Thyroid gland (tissue), 4 donors: Measurements from ENCODE around the gene CCR2. TPM values are rescaled to one million over a fixed set of nuclear protein-coding genes. Genes with fewer than 3 reads are reported as not detected.

ENCODE experiments used
- DNase-seq, 2 donors: peaks; one replicate each; pipeline ENCODE4 v3.0.0-alpha.2; 2019
- H3K27ac ChIP-seq, 3 donors: fragments of 200-600 bp; sonication (generic); 1 replicate in 2 of 3; 2 replicates in 1 of 3; pipeline ENCODE4 v1.5.1; 2016 to 2019; ENCODE audit warnings: mild to moderate bottlenecking in 1 of 3, moderate library complexity in 1 of 3
- H3K27me3 ChIP-seq: fragments of 200-600 bp; sonication (generic); one replicate; pipeline ENCODE4 v1.5.1; 2019
- H3K36me3 ChIP-seq, 2 donors: fragments of 200-600 bp; sonication (generic); one replicate each; pipeline ENCODE4 v1.5.1; 2016 to 2019
- H3K4me1 ChIP-seq, 2 donors: fragments of 200-600 bp; sonication (generic); one replicate each; pipeline ENCODE4 v1.5.1; 2017 to 2019
- H3K4me3 ChIP-seq, 3 donors: fragments of 200-600 bp; sonication (generic); replicated peaks in 1 of 3; 1 replicate in 2 of 3; 2 replicates in 1 of 3; pipeline ENCODE4 v1.5.1; 2016; ENCODE audit warnings: mild to moderate bottlenecking in 1 of 3
- H3K9me3 ChIP-seq: fragments of 200-600 bp; sonication (generic); one replicate; pipeline ENCODE4 v1.5.1; 2017
- CTCF ChIP-seq, 6 experiments: fragments of 200-600 bp in 3 of 6; fragments of 450-650 bp in 3 of 6; sonication (generic) in 3 of 6; IDR thresholded peaks; one replicate each; pipeline ENCODE4 v1.5.1; 2016 to 2019; ENCODE audit warnings: antibody characterized with exemption in 6 of 6, mild to moderate bottlenecking in 2 of 6, inconsistent platforms in 1 of 6, moderate library complexity in 1 of 6
- POLR2A ChIP-seq, 2 donors: fragments of 450-650 bp; IDR thresholded peaks; one replicate each; pipeline ENCODE4 v1.6.1; 2017; ENCODE audit warnings: antibody characterized with exemption in 2 of 2, mild to moderate bottlenecking in 2 of 2, moderate library complexity in 1 of 2
- WGBS, 2 donors: methylation state at CpG; one replicate each; pipeline ENCODE4 v1.1.5; 2017; 5-methylcytosine and 5-hydroxymethylcytosine counted together
- intact Hi-C: fragments of 100-400 bp; cut with DNase I; formaldehyde crosslinking; loops from one replicate; pipeline ENCODE4 v1.15.1; 2023
- total RNA-seq, 4 donors: library from RNA; depleted of rRNA; stranded (reverse); fragments of >200 nt; gene quantifications; one replicate each; pipeline ENCODE4 v1.2.3, GENCODE V29; 2016

Gene CCR2
- total RNA-seq, result 1 to 10 TPM in 3 of 4 donors, under 1 TPM in 1; 0.89 to 4.4 (median 1.8) TPM

- DNase-seq, result no peak
- TF ChIP-seq CTCF (IDR thresholded peaks at IDR 0.05) (no peak), POLR2A (IDR thresholded peaks at IDR 0.05) (no peak)
- Histone ChIP-seq H3K4me3 (no peak within 1 kb of the TSS), H3K27me3 (no peaks in the 10 kb centered on the region), H3K4me1 (no peaks in the 10 kb centered on the region), H3K9me3 (no peaks in the 10 kb centered on the region), H3K27ac (no peak within 1 kb of the TSS), H3K36me3 (no peaks in the 10 kb centered on the region)
- 78 to 86% methylated on average over 7 of the region's 7 CpGs for WGBS, 2 donors
- intact Hi-C loops, result no loop called here
Measured at GRCh38 chr3:46353647-46354410, at the start of gene CCR2. CCR2 (plus strand) TSS chr3:46354111; CDS start chr3:46357528, 3,417 bp downstream.

GRCh38 chr3:46304739-46305138 lies 49.2 kb upstream of the CCR2 start:
- Histone ChIP-seq H3K9me3 (no peaks in the 10 kb centered on the region), H3K4me1 (no peaks in the 10 kb centered on the region), H3K27me3 (no peaks in the 10 kb centered on the region), H3K36me3 (no peaks in the 10 kb centered on the region), H3K4me3 (no peak overlapping the region), H3K27ac (no peak overlapping the region)
- no peak for TF ChIP-seq CTCF (IDR thresholded peaks at IDR 0.05)
- TF ChIP-seq POLR2A (IDR thresholded peaks at IDR 0.05), result no peak
- 90 to 91% methylated on average over 3 of the region's 3 CpGs for WGBS, 2 donors
- intact Hi-C loops, result no loop called here
- DNase-seq, result no peak

GRCh38 chr3:46312991-46313390 lies 40.9 kb upstream of the CCR2 start:
- intact Hi-C loops, result no loop called here

GRCh38 chr3:46314517-46314916 lies 39.4 kb upstream of the CCR2 start:
- TF ChIP-seq POLR2A (IDR thresholded peaks at IDR 0.05) (no peak), CTCF (IDR thresholded peaks at IDR 0.05) (no peak)
- Histone ChIP-seq H3K4me3 (no peak overlapping the region), H3K36me3 (no peaks in the 10 kb centered on the region)

More at GRCh38 chr3:46312991-46313390, 40.9 kb upstream of the CCR2 start:
- H3K27me3 ChIP-seq, result no peaks in the 10 kb centered on the region
- no peaks in the 10 kb centered on the region for H3K4me1 ChIP-seq
- no peak for DNase-seq
- no peaks in the 10 kb centered on the region for H3K36me3 ChIP-seq
- no peaks in the 10 kb centered on the region for H3K9me3 ChIP-seq
- 81 to 90% methylated on average over 1 of the region's 1 CpG for WGBS, 2 donors
- no peak overlapping the region for H3K4me3 ChIP-seq
- no peak for TF ChIP-seq CTCF (IDR thresholded peaks at IDR 0.05)
- TF ChIP-seq POLR2A (IDR thresholded peaks at IDR 0.05), result no peak
- no peak overlapping the region for H3K27ac ChIP-seq

GRCh38 chr3:46316206-46316605 lies 37.7 kb upstream of the CCR2 start:
- Histone ChIP-seq H3K4me1 (no peaks in the 10 kb centered on the region), H3K9me3 (no peaks in the 10 kb centered on the region), H3K36me3 (no peaks in the 10 kb centered on the region), H3K27ac (no peak overlapping the region), H3K4me3 (no peak overlapping the region), H3K27me3 (no peaks in the 10 kb centered on the region)
- intact Hi-C loops, result no loop called here
- no peak for DNase-seq
- TF ChIP-seq POLR2A (IDR thresholded peaks at IDR 0.05) (no peak), CTCF (IDR thresholded peaks at IDR 0.05) (no peak)

More at GRCh38 chr3:46314517-46314916, 39.4 kb upstream of the CCR2 start:
- no peaks in the 10 kb centered on the region for H3K4me1 ChIP-seq
- no peaks in the 10 kb centered on the region for H3K27me3 ChIP-seq
- intact Hi-C loops, result no loop called here
- DNase-seq, result no peak
- no peak overlapping the region for H3K27ac ChIP-seq
- no peaks in the 10 kb centered on the region for H3K9me3 ChIP-seq
